Neural progenitor cell (in vitro differentiated cells): ENCODE measurements around the gene PCYT1A.

ENCODE experiments used
- EZH2 ChIP-seq: fragments of 200-600 bp; sonication (generic); IDR thresholded peaks from 2 replicates; pipeline ENCODE4 v1.6.1; 2017; ENCODE audit warnings: antibody characterized with exemption, mild to moderate bottlenecking, moderate library complexity
- EZH2phosphoT487 ChIP-seq: fragments of 200-600 bp; sonication (generic); IDR thresholded peaks from 2 replicates; pipeline ENCODE4 v1.6.1; 2017; ENCODE audit warnings: antibody characterized with exemption
- TF ChIP-seq, protein P1 (sequence below): fragments of 200-600 bp; sonication (generic); IDR thresholded peaks from 2 replicates; pipeline ENCODE4 v1.5.1; 2017; ENCODE audit warnings: antibody characterized with exemption, mild to moderate bottlenecking

DNA sequence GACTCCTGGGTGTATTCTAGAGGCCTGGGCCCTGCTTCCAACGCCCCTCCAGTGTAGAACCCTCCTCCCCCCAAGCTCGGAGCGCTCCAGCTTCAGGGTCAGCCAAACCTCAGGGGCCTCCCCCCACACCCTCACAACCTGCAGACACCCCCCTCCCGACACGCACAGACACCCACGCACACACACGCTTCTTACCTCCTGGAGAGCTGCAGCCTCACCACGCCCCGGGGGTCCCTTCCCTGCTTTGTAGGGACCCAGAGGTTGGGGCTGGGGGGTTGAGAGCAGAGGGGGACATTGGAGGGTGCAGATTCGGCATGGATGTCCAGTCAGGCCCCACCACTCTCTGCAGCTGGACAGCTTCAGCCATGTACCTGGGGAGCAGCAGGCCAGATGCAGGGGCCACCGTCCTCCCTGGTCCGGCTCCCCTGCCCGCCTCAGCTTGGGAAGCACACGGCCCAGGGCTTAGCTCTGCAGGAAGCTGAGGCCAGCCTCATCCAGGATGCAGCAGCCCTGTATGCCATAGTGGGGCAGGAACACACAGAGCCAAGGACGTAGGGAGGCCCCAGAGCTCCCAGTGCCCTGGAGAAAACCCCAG is 89.3 kb downstream of the PCYT1A start:
- no peak for TF ChIP-seq EZH2
- TF ChIP-seq, protein P1, sequence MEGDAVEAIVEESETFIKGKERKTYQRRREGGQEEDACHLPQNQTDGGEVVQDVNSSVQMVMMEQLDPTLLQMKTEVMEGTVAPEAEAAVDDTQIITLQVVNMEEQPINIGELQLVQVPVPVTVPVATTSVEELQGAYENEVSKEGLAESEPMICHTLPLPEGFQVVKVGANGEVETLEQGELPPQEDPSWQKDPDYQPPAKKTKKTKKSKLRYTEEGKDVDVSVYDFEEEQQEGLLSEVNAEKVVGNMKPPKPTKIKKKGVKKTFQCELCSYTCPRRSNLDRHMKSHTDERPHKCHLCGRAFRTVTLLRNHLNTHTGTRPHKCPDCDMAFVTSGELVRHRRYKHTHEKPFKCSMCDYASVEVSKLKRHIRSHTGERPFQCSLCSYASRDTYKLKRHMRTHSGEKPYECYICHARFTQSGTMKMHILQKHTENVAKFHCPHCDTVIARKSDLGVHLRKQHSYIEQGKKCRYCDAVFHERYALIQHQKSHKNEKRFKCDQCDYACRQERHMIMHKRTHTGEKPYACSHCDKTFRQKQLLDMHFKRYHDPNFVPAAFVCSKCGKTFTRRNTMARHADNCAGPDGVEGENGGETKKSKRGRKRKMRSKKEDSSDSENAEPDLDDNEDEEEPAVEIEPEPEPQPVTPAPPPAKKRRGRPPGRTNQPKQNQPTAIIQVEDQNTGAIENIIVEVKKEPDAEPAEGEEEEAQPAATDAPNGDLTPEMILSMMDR, result no peak
- no peak for TF ChIP-seq EZH2phosphoT487
